IPS-20b (cell line): Measurements from ENCODE around the gene GTPBP3.

Experiments
- H3K27ac ChIP-seq: one replicate; pipeline ENCODE4 v1.5.1; 2013; ENCODE audit warnings: low read length
- H3K27me3 ChIP-seq: 2 replicates; pipeline ENCODE4 v1.6.1; 2013; ENCODE audit warnings: mild to moderate bottlenecking, low read length, inconsistent platforms; ENCODE audit not compliant: insufficient read depth
- H3K36me3 ChIP-seq: 2 replicates; pipeline ENCODE4 v1.6.1; 2013; ENCODE audit warnings: low read depth, mild to moderate bottlenecking, inconsistent platforms, low read length, moderate library complexity; ENCODE audit not compliant: insufficient read depth
- H3K4me1 ChIP-seq: 2 replicates; pipeline ENCODE4 v1.6.1; 2013; ENCODE audit warnings: mild to moderate bottlenecking, control low read depth, inconsistent platforms, low read length, moderate library complexity; ENCODE audit not compliant: insufficient read depth
- H3K4me3 ChIP-seq: 2 replicates; pipeline ENCODE4 v1.5.1; 2013; ENCODE audit warnings: mild to moderate bottlenecking, low read length, inconsistent platforms
- H3K9ac ChIP-seq: 2 replicates; pipeline ENCODE4 v1.6.1; 2013; ENCODE audit warnings: low read depth, mild to moderate bottlenecking, inconsistent platforms, low read length, moderate library complexity
- H3K9me3 ChIP-seq: 2 replicates; pipeline ENCODE4 v1.6.1; 2013; ENCODE audit warnings: mild to moderate bottlenecking, low read depth, low read length, inconsistent platforms; ENCODE audit not compliant: insufficient read depth

GTPBP3 gene

DNA sequence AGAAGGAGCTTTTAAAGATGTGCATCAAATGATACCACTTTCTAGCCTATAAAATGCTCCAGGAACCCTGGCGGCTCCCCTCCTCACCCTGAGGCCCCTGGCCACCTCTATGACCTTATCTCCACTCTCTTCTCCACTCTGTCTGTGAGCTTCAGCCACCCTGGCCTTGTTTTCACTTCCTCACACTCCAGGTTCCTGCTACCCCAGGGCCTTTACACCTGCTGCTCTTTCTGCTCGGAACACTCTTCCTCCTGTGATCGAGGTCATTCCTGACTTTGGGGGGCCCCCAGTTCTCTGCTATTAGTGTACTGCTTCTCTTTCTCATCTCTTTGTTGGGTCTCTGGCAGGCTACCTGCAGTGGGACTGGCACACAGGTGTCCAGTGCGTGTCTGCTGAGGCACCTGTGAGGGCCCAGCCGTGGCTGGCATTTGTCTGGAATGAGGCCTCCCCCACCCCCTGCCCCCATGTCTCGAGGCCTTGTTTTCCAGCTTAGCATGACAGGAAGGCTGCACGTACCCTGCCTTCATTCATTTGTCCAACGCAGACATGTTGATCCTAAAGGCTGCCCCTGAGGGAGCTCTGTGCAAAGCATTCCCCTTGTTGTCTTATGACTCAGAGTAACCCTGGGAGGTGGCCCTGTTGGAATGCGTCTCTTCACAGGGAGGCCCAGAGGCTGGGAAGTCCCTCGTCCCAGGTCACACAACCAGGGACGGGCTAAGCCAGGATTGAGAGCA is 25.7 kb upstream of the GTPBP3 start:
- Histone ChIP-seq H3K9me3 (no peaks in the 10 kb centered on the region), H3K4me1 (peaks cover 4% of the 10 kb centered on the region; the same call in 1 of the 2 replicates), H3K27me3 (no peaks in the 10 kb centered on the region), H3K27ac (no peak overlapping the region), H3K36me3 (peaks cover 34% of the 10 kb centered on the region), H3K4me3 (no peak overlapping the region), H3K9ac (no peak overlapping the region)

DNA sequence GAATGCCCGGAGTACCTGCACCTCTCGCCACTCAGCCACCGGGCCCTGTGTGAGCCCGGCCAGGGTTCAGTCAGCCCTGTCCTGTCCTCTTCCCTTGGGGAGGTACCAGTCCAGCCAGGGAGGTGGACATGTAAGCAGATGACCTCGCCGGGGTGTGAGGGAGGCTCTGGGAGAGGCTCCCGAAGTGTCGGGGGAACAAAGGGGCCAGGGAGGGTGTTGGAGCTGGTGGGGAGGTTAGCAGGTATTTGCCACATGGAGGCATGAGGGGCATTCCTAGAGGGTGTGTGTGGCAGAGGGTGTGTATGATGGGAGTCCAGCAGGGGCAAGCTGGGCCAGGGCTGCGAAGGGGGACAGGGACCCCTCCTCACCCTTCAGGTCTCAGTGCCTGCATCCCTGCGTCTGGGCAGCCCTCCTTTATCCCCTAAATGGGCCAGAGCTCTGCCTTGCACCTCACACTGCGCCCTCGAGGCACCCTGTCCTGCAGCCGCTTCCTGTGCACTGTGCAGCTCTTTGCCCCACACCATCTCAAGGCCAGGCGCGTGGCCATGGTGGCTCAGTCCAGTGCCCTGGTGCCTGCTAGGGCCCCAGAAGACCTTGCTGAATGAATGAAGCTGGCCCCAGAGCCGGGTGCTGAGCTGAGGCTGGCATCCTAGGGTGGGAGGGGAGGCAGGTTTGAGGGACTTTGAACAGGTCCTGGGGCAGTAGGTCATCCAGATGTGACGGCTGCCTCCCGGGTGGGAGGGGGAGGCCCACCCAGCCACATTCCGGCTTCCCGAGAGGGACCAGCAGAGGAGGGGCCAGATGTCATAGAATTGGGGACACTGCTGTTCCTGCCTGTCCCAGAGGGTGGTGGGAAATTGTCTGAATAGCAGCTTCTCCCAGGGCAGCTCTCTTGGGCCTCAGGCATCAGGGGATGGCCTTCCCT is 24.9 kb upstream of the GTPBP3 start:
- 0 out of 2 replicates have a peak, but pooled peaks cover 2% of the 10 kb centered on the region for H3K4me1 ChIP-seq
- H3K4me3 ChIP-seq: no peak overlapping the region
- peaks cover 34% of the 10 kb centered on the region for H3K36me3 ChIP-seq
- no peak overlapping the region for H3K9ac ChIP-seq
- H3K9me3 ChIP-seq: no peaks in the 10 kb centered on the region
- no peak overlapping the region for H3K27ac ChIP-seq
- H3K27me3 ChIP-seq: no peaks in the 10 kb centered on the region

DNA sequence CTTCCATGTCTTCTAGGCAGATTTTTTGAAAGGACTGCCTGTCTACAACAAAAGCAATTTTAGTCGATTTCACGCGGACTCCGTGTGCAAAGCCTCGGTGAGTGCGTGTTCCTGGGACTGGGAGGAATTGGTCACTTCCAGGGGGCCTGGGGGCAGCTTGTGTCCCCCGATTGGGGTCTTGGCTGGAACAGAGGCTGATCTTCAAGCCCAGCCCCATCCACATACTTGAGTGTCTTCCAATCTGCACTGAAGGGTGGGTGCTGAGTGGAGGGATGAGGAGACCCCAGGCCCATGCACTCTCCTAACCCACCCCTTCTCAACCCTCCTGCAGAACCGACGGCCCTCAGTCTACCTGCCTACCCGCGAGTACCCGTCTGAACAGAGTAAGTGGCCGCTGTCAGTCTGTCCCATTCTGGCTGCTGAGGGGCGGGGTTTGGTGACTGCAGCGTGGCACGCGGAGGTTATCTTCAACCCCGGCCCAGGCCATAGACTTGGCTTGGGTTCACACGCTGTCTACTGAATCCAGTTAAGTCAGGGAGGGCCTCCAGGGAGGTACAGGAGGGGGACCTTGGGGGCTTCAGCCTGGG is 23.3 kb upstream of the GTPBP3 start:
- Histone ChIP-seq H3K27me3 (no peaks in the 10 kb centered on the region), H3K4me1 (0 out of 2 replicates have a peak, but pooled peaks cover 2% of the 10 kb centered on the region), H3K27ac (no peak overlapping the region), H3K4me3 (no peak overlapping the region), H3K9me3 (no peaks in the 10 kb centered on the region), H3K36me3 (peaks cover 36% of the 10 kb centered on the region), H3K9ac (no peak overlapping the region)

DNA sequence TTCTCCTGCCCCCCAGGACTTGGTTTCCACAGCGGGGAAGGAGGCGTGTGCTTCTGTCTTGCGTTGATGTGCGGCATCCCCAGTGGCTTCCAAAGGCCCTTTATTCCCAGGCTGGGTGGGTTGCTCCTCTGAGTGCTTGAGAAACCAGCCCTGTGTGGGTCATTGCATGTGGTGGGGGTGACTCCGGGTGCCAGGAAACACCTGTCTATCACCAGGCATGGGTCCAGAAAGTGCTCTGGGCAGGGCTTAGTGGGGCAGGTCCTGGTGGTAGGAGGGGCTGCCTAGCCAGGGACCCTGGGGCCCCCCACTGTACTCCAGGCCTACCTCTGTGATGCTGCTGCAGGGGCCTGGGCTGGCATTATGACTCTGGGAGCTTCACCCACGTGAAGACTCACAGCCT is 18.4 kb upstream of the GTPBP3 start:
- peaks cover 49% of the 10 kb centered on the region for H3K36me3 ChIP-seq
- no peak overlapping the region for H3K27ac ChIP-seq
- H3K4me3 ChIP-seq: no peak overlapping the region

DNA sequence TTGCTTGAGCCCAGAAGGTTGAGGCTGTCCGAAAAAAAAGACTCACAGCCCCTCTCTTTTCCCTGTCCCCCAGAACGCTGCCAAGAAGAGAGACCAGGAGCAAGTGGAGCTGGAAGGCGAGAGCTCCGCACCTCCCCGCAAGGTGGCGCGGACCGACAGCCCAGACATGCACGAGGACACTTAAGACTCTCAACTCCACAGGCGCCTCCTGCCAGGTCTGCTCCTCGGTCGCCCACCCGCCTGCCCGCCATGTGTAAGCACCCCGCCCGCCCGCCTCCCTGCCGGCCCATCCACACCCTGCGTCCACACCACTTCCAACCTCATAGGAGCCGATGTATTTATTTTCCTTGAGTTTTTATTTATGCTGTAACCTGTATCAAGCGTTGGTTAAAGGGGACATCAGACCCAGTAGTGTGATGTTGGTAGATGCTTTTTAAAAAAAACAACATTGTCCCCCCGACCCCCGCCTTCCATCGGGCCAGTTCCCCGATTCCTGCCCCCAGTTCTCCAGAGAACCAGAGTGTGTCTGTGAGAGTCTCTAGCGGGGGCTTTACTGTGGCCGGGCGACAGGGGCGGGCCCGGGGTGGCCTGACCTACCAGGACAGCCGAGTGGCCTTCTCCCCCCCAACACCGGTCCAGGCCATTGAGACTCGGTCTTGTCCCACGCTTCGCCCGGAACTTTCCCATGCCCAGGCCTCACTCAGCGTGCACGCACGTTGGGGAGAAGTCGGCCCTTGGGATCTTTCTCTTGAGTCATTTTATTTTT is 17.7 kb upstream of the GTPBP3 start:
- H3K36me3 ChIP-seq: peaks cover 42% of the 10 kb centered on the region
- no peaks in the 10 kb centered on the region for H3K9me3 ChIP-seq
- no peak overlapping the region for H3K9ac ChIP-seq
- H3K27ac ChIP-seq: no peak overlapping the region
- no peaks in the 10 kb centered on the region for H3K4me1 ChIP-seq
- no peaks in the 10 kb centered on the region for H3K27me3 ChIP-seq
- H3K4me3 ChIP-seq: no peak overlapping the region

More for the DNA sequence above, 18.4 kb upstream of the GTPBP3 start:
- no peak overlapping the region for H3K9ac ChIP-seq
- no peaks in the 10 kb centered on the region for H3K9me3 ChIP-seq
- no peaks in the 10 kb centered on the region for H3K27me3 ChIP-seq
- H3K4me1 ChIP-seq: no peaks in the 10 kb centered on the region

DNA sequence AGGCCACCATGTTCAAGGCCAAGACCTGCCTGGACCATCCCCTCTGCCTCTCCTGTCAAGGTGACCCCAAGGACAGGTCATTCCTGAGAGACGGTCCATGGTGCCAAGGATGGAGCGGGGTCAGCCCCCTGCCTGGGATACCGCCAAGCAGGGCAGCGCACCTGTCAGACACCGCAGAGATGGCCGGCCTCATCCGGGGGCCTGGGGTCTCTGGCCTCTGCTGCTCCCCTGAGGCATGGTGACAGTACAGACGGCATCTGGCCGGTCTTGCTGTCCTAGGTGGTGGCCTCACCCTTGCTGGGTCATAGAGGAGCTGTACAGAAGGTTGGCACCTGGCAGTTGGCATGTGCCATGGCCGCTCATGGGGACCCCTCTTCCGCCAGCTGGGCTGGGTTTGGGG is 16.9 kb upstream of the GTPBP3 start:
- Histone ChIP-seq H3K4me3 (no peak overlapping the region), H3K9me3 (no peaks in the 10 kb centered on the region), H3K36me3 (peaks cover 41% of the 10 kb centered on the region), H3K9ac (no peak overlapping the region), H3K4me1 (no peaks in the 10 kb centered on the region), H3K27me3 (no peaks in the 10 kb centered on the region), H3K27ac (no peak overlapping the region)

DNA sequence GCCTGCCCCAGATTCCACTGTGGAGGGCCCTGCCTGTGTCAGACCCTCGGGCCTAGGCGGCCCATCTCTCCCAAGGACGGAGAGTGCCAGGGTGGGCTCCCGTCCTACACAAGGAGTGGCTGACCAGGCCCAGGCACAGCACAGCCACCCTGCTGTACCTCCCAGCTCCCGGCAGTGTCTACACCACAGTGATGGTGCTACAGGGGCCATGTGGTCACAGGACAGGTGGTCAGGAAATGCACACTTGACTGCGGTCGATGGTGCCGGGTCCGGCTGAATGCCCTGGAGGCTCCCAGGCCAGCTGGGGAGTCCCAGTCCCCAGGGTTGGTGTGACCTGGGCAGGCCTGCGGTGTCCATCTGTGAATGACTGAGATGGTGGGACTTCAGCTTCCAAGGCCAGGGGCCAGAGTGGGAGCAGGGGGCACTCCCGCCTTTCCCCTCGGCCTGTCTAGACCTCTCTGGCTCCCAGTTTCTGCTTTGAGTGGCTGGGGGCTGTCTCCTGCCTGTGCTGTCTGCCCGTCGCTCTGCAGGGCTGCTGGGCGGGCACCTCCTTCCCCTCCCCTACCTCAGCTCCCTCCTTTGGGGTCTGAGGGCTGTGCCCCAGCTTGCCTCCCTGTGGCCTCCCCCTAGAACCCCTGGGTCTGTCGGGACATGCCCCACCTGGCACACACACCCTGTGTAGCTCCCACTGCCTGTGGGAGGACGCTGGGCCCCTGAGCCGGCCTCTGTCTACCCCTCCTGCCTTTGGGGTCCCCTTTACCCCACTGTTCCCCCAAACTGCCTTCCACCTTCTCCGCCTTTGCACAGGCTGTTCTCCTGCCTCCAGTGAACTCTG is 15.5 kb upstream of the GTPBP3 start:
- Histone ChIP-seq H3K4me1 (no peaks in the 10 kb centered on the region), H3K4me3 (no peak overlapping the region), H3K27me3 (no peaks in the 10 kb centered on the region), H3K36me3 (peaks cover 40% of the 10 kb centered on the region), H3K9ac (no peak overlapping the region), H3K9me3 (no peaks in the 10 kb centered on the region), H3K27ac (no peak overlapping the region)

DNA sequence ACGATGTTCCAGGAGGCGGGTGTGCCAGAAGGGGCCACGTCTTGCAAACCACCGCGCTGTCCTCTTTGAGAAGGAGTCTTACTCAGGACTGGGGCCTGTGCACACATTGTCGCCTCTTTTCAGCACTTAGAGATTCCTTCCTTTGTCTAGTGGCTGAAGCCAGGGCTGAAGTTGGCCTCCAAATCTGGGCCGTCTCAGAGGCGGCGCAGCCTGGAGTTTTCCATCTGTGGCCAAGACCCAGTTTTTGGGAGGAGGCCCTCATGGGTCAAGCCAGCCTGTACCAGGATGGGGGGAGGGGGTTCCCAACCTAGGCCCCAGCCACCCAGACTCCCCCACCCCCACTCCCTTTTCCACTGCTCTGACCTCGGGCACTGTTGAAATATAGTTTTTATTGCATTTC is 14.5 kb upstream of the GTPBP3 start:
- Histone ChIP-seq H3K4me1 (no peaks in the 10 kb centered on the region), H3K36me3 (peaks cover 43% of the 10 kb centered on the region), H3K27me3 (no peaks in the 10 kb centered on the region), H3K9ac (no peak overlapping the region), H3K4me3 (no peak overlapping the region), H3K9me3 (no peaks in the 10 kb centered on the region), H3K27ac (no peak overlapping the region)

DNA sequence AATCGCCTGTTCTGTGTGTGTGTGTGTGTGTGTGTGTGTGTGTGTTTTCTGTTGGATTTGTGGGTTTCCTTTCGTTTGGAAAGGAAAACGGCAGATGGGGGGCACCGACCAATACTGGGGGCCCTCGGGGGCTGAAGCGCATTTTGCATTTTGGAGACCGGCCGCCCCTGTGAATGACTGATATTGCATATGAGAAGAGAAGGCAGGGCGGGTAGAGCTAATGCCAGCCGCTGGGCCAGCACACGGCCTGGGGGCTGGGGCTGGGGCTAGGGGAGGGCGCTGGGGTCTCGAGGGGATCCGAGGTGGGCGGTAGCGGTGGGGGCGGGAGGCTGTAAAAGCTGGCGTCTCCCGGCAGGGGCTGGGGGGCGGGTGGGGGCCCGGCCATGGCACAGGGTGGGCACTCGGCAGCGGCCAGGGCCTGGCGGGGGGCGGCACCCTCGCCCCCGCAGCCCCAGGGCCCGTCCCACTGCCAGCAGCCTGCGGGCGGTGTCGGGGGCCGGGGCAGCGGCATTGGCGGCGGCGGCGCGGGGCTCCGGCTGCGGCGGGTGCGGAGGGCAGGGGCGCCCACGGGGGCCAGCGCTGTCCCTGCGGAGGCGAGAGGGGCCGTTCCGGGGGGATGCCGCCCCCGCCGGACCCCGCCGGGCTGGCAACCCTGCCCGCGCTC is 13.9 kb upstream of the GTPBP3 start:
- H3K4me1 ChIP-seq: no peaks in the 10 kb centered on the region
- H3K4me3 ChIP-seq: no peak overlapping the region
- no peak overlapping the region for H3K9ac ChIP-seq
- H3K27me3 ChIP-seq: no peaks in the 10 kb centered on the region
- no peak overlapping the region for H3K27ac ChIP-seq
- H3K9me3 ChIP-seq: no peaks in the 10 kb centered on the region
- peaks cover 43% of the 10 kb centered on the region for H3K36me3 ChIP-seq

DNA sequence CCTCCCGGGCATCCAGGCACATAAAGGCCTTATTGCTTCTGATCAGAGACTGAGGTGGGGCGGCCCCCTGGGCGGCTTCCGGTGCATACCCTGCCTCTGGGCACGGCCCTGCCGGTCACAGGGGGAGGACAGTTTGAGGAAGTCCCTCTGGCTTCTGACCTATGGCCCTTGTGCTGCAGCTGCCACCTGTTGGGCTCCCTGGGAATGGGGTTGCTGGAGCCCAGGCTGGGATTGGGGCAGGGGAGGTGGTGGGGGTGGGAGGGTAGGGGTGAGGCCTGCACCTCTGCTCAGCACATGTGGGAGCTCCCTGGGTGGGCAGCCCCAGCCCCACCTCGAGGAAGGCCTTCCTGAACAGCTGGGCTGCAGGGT is 13.4 kb upstream of the GTPBP3 start:
- H3K4me1 ChIP-seq: no peaks in the 10 kb centered on the region
- H3K4me3 ChIP-seq: no peak overlapping the region
- H3K9ac ChIP-seq: no peak overlapping the region
- H3K27ac ChIP-seq: no peak overlapping the region
- peaks cover 41% of the 10 kb centered on the region for H3K36me3 ChIP-seq
- no peaks in the 10 kb centered on the region for H3K9me3 ChIP-seq
- H3K27me3 ChIP-seq: no peaks in the 10 kb centered on the region
